BE2C (cell line): Measurements from ENCODE around the gene SEMA3F.

Experiments
- DNase-seq: peaks from one replicate; pipeline ENCODE4 v3.0.0-alpha.2; 2020
- H3K27me3 ChIP-seq: fragments of 250-450 bp; sonication (Bioruptor Pico); 2 replicates; pipeline ENCODE4 v1.5.1; 2020; ENCODE audit warnings: mild to moderate bottlenecking
- H3K36me3 ChIP-seq: fragments of 250-450 bp; sonication (Bioruptor Pico); 2 replicates; pipeline ENCODE4 v1.5.1; 2020; ENCODE audit warnings: mild to moderate bottlenecking
- H3K4me1 ChIP-seq: fragments of 250-450 bp; sonication (Bioruptor Pico); 2 replicates; pipeline ENCODE4 v1.5.1; 2020
- H3K4me3 ChIP-seq: 2 replicates; pipeline ENCODE4 v1.5.1; 2011; ENCODE audit warnings: low read depth, low read length
- H3K9me3 ChIP-seq: fragments of 250-450 bp; sonication (Bioruptor Pico); 2 replicates; pipeline ENCODE4 v1.5.1; 2020
- CTCF ChIP-seq: IDR thresholded peaks from 2 replicates; pipeline ENCODE4 v1.5.1; 2012; ENCODE audit warnings: mild to moderate bottlenecking, low read depth, low read length

Gene SEMA3F

DNA sequence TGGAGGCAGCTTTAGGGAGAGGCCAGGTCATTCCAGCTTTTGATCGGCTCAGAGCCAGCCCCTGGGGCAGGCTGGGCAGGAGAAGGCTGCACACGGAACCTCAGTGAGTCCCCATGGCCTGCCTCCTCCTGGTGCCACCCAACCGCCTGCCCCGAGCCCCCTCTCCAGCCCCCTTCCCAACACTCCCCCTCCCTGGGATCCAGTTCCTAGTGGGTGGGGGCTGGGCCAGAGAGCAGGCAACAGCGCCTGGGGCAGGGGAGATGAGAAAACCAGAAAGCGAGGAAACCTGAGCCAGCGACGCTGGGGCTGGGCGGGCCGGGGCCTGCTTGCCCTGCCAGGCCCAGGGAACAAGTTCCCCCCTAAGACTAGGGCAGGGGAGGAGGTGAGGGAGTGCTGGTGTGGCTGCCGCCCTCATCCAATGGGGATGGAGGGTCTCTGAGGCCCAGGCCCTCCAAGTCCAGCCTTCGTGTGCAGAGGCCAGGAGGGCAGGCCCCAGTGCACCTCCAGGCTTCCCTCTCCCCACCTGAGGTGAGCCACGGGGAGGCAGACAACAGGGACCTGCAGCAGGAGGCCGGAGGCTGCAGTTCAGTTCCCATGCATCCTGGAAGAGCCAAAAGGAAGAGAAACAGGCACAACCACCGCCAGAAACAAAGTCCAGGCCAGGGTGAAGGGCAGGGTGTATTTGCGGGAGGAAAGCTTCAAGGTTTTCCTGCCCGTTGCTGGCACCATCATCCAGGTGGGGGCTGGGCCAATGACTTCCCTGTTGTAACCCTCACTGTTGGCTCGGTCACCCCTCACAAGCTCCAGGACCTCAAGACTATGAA is 4.0 kb upstream of the SEMA3F start:
- H3K36me3 ChIP-seq: no peaks in the 10 kb centered on the region
- H3K27me3 ChIP-seq: no peaks in the 10 kb centered on the region
- no peak for TF ChIP-seq CTCF
- no peak overlapping the region for H3K4me3 ChIP-seq
- DNase-seq: peak; percentile 82
- peaks cover 36% of the 10 kb centered on the region for H3K4me1 ChIP-seq
- H3K9me3 ChIP-seq: no peaks in the 10 kb centered on the region

DNA sequence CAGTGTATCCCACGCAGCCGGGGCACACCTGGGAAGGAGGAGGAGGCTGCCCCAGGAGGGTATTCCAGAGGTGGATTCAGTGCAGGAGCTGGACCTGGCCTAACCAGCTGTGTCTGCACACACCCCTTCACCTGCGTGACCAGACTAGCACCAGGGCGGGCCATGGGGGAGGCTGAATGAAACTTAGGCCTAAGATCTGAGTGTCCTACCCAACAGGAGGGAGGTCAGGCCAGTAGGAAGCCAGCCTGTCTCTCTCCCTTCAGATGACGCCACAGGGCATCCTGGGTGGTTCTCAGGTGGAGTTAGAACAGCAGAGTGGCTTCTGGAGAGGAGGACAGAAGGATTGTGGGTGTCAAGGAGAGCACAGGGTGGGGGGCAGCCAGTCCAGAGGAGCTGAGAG is 3.4 kb upstream of the SEMA3F start:
- no peaks in the 10 kb centered on the region for H3K9me3 ChIP-seq
- no peaks in the 10 kb centered on the region for H3K36me3 ChIP-seq
- TF ChIP-seq CTCF: no peak
- H3K27me3 ChIP-seq: no peaks in the 10 kb centered on the region
- DNase-seq: no peak
- peaks cover 32% of the 10 kb centered on the region for H3K4me1 ChIP-seq
- H3K4me3 ChIP-seq: no peak overlapping the region

- no peak for DNase-seq
- Histone ChIP-seq H3K9me3 (no peaks in the 10 kb centered on the region), H3K4me1 (peaks cover 17% of the 10 kb centered on the region), H3K4me3 (no peak overlapping the region), H3K27me3 (no peaks in the 10 kb centered on the region), H3K36me3 (no peaks in the 10 kb centered on the region)
- TF ChIP-seq CTCF: no peak
Measured at GRCh38 chr3:50153782-50154475, 1.2 kb upstream of the SEMA3F start.

DNA sequence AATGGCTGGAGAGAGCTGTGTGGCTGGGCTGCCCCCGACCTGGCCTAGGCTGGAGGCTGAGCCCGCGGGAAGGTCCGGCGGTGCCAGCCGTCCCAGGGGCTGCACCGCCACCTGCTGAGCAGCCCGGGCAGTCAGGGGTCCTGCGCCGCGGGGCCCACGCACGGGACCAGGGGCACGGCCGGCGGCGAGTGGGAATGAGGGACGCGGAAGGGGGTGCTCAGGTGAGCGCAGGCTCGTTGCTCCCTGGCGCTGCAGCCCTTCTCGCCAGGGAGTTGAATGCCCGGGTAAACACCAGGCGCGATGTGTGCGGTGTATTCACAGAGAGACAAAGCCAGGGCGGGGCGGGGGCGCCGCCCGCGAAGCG is 666 bp upstream of the SEMA3F start:
- H3K36me3 ChIP-seq: no peaks in the 10 kb centered on the region
- H3K27me3 ChIP-seq: no peaks in the 10 kb centered on the region

GRCh38 chr3:50155491-50155878 is 361 bp downstream of the SEMA3F start:
- no peak for DNase-seq
- H3K36me3 ChIP-seq: no peaks in the 10 kb centered on the region
- no peaks in the 10 kb centered on the region for H3K27me3 ChIP-seq
- H3K4me1 ChIP-seq: peaks cover 10% of the 10 kb centered on the region
- H3K9me3 ChIP-seq: no peaks in the 10 kb centered on the region
- H3K4me3 ChIP-seq: peak overlapping the region; percentile 50
- TF ChIP-seq CTCF: no peak

More for the DNA sequence above, 666 bp upstream of the SEMA3F start:
- H3K4me1 ChIP-seq: peaks cover 17% of the 10 kb centered on the region
- DNase-seq: peak; percentile 23
- TF ChIP-seq CTCF: peak; percentile 31
- H3K4me3 ChIP-seq: peak overlapping the region; percentile 26; the same call in 1 of the 2 replicates
- no peaks in the 10 kb centered on the region for H3K9me3 ChIP-seq

DNA sequence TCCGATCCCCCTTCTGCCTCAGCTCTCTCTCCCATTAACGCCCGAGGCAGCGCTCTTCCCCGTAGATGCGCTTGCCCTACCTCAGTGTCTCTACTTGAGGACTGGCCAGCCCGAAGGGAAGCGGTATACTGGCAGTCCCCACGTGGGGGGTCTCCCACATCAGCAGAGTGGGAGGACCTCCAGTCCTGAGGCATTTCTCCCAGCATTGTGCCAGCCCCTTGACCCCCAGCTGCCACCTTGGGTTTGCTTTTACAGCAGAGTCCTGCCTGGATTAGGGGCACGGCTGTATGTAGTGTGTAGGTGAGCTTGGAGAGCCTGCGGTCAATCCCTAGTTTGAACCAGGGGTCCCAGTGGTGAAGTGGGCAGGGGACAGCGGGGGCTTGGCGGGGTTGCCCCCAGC is 767 bp downstream of the SEMA3F start:
- Histone ChIP-seq H3K36me3 (no peaks in the 10 kb centered on the region), H3K4me1 (peaks cover 9% of the 10 kb centered on the region), H3K27me3 (no peaks in the 10 kb centered on the region), H3K4me3 (peak overlapping the region; percentile 50), H3K9me3 (no peaks in the 10 kb centered on the region)
- TF ChIP-seq CTCF: no peak
- DNase-seq: no peak
